Upper lobe of right lung (tissue), 1 donor: ENCODE measurements around the gene CCM2L. TPM values are rescaled to one million over a fixed set of nuclear protein-coding genes. Genes with fewer than 3 reads are reported as not detected.

Experiments
- ATAC-seq: fragments of 200-7000 bp; cut with Tn5 transposase; one replicate; pipeline ENCODE4 v1.9.1; 2020; ENCODE audit warnings: mild to moderate bottlenecking, moderate library complexity
- DNase-seq: peaks from one replicate; pipeline ENCODE4 v3.0.0-alpha.2; 2020
- H3K27ac ChIP-seq: fragments of 200-600 bp; one replicate; pipeline ENCODE4 v1.8.0; 2022
- H3K27me3 ChIP-seq: fragments of 200-600 bp; one replicate; pipeline ENCODE4 v1.8.0; 2022; ENCODE audit warnings: mild to moderate bottlenecking
- H3K36me3 ChIP-seq: fragments of 200-600 bp; one replicate; pipeline ENCODE4 v1.8.0; 2022
- H3K4me1 ChIP-seq: fragments of 200-600 bp; one replicate; pipeline ENCODE4 v1.8.0; 2022
- H3K4me3 ChIP-seq: fragments of 200-600 bp; one replicate; pipeline ENCODE4 v1.8.0; 2022; ENCODE audit warnings: mild to moderate bottlenecking
- H3K9me3 ChIP-seq: fragments of 200-600 bp; one replicate; pipeline ENCODE4 v1.8.0; 2022
- intact Hi-C: fragments of 100-400 bp; cut with DNase I; formaldehyde crosslinking; loops from one replicate; pipeline ENCODE4 v1.11.0; 2022
- total RNA-seq: library from RNA; stranded (reverse); fragmentation: NEBNext Ultra II Directional; extraction: Animal tissue kit (Norgen Biotek cat#: 25700); gene quantifications from one replicate; pipeline ENCODE4 v1.2.1, GENCODE V29; 2021
- TF ChIP-seq, protein P1 (sequence below): fragments of 200-600 bp; IDR thresholded peaks from one replicate; pipeline ENCODE4 v1.8.0; 2022; ENCODE audit warnings: antibody characterized with exemption
- donor health status: DM: no; HTN: yes; CAD: no; lungs with severe emphysema.

Gene CCM2L
- total RNA-seq, 1 donor from 2014 or later = 23.2 TPM

GRCh38 chr20:32006841-32007786 lies 3.1 kb upstream of the CCM2L start:
- Histone ChIP-seq H3K27ac (peak overlapping the region; percentile 55), H3K36me3 (no peaks in the 10 kb centered on the region), H3K9me3 (no peaks in the 10 kb centered on the region), H3K4me3 (no peak overlapping the region), H3K27me3 (no peaks in the 10 kb centered on the region), H3K4me1 (peaks cover 13% of the 10 kb centered on the region)
- ATAC-seq (no peak), DNase-seq (no peak)
- intact Hi-C loops = no loop called here
- TF ChIP-seq, protein P1, sequence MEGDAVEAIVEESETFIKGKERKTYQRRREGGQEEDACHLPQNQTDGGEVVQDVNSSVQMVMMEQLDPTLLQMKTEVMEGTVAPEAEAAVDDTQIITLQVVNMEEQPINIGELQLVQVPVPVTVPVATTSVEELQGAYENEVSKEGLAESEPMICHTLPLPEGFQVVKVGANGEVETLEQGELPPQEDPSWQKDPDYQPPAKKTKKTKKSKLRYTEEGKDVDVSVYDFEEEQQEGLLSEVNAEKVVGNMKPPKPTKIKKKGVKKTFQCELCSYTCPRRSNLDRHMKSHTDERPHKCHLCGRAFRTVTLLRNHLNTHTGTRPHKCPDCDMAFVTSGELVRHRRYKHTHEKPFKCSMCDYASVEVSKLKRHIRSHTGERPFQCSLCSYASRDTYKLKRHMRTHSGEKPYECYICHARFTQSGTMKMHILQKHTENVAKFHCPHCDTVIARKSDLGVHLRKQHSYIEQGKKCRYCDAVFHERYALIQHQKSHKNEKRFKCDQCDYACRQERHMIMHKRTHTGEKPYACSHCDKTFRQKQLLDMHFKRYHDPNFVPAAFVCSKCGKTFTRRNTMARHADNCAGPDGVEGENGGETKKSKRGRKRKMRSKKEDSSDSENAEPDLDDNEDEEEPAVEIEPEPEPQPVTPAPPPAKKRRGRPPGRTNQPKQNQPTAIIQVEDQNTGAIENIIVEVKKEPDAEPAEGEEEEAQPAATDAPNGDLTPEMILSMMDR = no peak

DNA sequence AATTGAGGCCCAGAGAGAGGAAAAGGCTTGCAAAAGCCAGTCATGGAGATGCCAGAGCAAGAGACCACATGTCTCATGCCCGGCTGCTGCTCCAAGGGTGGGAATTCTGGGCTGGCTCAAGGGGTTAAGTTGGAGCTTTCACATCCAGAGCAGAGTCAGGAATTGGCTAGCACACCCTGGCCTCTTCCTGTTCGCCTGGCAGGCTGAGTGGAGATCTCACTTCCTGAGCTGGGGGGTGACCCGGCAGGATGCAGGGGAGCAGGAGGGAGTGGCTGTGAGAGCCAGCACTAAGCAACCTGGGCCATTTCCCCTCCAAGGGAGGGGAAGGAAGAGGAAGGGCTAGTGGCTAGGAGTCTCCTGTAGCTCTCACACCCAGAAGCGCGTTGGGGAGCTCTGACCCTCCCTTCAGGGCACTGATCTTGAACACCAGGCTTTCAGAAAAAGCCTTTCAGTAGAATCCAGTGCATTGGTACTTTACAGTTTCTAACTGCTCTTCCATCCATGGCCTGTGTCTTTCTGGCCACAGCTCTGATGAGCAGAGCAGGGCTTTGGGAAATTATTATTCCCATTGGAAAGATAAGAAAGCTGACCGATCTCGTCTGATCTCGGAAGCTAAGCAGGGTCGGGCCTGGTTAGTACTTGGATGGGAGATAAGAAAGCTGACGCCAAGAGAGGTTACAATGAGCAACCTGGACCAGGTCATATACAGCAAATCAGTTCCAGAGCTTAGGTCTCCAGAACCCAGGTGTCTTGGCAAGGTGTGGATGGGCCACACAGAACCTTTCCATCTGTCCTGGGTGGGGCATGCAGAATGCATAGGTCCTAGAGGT lies 2.2 kb upstream of the CCM2L start:
- no peaks in the 10 kb centered on the region for H3K27me3 ChIP-seq
- ATAC-seq (peak; percentile 82), DNase-seq (no peak)
- no peak overlapping the region for H3K4me3 ChIP-seq
- intact Hi-C loops = no loop called here
- no peaks in the 10 kb centered on the region for H3K9me3 ChIP-seq
- peak overlapping the region; percentile 66 for H3K27ac ChIP-seq
- H3K36me3 ChIP-seq = no peaks in the 10 kb centered on the region
- H3K4me1 ChIP-seq = peaks cover 13% of the 10 kb centered on the region
- TF ChIP-seq, protein P1 = no peak

DNA sequence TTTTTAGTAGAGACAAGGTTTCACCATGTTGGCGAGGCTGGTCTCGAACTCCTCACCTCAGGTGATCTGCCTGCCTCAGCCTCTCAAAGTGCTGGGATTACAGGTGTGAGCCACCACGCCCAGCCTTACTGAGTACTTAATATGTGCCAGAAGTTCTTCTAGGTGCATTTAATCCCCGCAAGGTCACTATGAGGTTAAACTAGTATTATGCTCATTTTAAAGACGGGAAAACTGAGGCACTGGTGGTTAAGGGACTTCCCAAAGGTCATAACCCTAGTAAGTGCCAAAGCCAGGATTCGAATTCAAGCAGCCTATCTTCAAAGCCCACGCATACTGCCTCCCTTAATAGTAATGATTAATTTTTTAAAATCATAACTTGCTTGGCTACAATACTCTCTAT lies 674 bp upstream of the CCM2L start:
- no peaks in the 10 kb centered on the region for H3K27me3 ChIP-seq
- H3K27ac ChIP-seq = peak overlapping the region; percentile 58
- ATAC-seq (no peak), DNase-seq (no peak)
- H3K9me3 ChIP-seq = no peaks in the 10 kb centered on the region
- H3K4me3 ChIP-seq = no peak overlapping the region
- peaks cover 13% of the 10 kb centered on the region for H3K4me1 ChIP-seq
- TF ChIP-seq, protein P1 = no peak
- intact Hi-C loops = no loop called here
- no peaks in the 10 kb centered on the region for H3K36me3 ChIP-seq

DNA sequence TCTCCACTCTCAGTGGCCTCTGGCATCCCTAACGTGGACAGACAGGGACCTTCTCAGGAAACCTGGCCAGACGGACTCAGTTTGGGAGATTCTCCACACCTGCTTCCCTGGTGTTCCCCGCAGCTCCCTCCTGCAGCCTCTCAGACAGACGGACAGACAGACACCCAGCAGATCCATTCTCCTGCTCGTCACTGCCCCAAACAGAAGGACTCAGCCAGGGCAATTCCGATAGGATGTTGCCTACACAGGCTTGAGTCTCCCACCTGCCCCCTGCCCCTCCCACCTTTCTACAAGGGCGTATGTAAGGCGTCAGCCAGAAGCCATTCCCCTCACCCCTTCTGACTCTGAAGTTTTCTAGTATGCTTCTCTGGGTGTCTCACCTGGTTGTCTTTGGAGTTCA lies 428 bp downstream of the CCM2L start:
- ATAC-seq = peak; percentile 4
- peak overlapping the region; percentile 47 for H3K4me3 ChIP-seq
- no peak for DNase-seq
- H3K4me1 ChIP-seq = peaks cover 13% of the 10 kb centered on the region
- H3K36me3 ChIP-seq = no peaks in the 10 kb centered on the region
- peak overlapping the region; percentile 74 for H3K27ac ChIP-seq
- intact Hi-C loops = no loop called here
- TF ChIP-seq, protein P1 = no peak
- H3K9me3 ChIP-seq = no peaks in the 10 kb centered on the region
- no peaks in the 10 kb centered on the region for H3K27me3 ChIP-seq

GRCh38 chr20:32012159-32012688 lies 2.0 kb downstream of the CCM2L start:
- DNase-seq (no peak), ATAC-seq (no peak)
- Histone ChIP-seq H3K4me3 (peak overlapping the region; percentile 47), H3K27me3 (no peaks in the 10 kb centered on the region), H3K4me1 (peaks cover 8% of the 10 kb centered on the region), H3K36me3 (no peaks in the 10 kb centered on the region), H3K9me3 (no peaks in the 10 kb centered on the region), H3K27ac (peak overlapping the region; percentile 74)
- TF ChIP-seq, protein P1 = no peak
- intact Hi-C loops = no loop called here
